NCI-H1417 (cell line): ENCODE measurements around the gene CCDC178.
"Not testable (repeated sequence)": the region's sequence is repeated elsewhere in the genome, so short reads cannot be mapped to it uniquely, and the experiment has no call there.

Experiments used
- DNase-seq, 3 experiments: peaks; one replicate each; lab custom pipeline; 2025; lab: John Stamatoyannopoulos, UW

The CCDC178 gene

DNA sequence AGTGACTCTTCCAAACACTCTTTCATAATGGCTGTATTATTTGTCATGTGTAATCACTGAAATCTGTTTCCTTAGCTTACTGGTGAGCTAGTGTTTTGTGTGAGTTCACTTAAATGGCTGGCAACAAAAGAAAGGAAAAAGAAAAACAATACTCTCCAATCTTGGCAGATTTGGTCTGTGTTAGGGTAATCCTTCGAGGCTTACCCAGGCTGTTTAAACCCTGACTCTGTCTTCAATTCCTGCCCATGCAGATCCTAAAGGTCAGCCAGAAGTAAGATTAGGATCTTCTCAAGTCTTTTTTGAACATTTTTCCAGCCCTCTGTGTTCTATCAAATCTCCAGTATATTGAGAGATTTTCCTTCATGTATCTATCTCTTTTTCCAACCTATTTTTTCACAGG lies 85.3 kb downstream of the CCDC178 start:
- DNase-seq: no peak

DNA sequence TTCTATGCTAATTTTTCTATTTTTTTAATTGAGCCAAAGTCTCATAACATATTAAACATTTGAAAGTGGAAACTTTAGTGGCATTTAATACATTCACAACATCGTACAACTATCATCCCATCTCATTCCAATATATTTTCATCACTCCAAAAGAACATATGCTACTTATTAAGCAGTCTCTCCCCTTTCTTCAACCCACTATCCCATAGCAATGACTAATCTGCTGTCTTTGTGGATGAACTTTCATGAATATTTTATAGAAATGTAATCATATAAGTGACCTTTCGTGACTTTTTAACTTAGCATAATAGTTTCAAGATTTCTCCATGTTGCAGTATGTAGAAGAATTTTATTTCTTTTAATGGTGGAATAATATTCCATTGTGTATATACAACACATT lies 90.3 kb downstream of the CCDC178 start:
- no peak for DNase-seq

DNA sequence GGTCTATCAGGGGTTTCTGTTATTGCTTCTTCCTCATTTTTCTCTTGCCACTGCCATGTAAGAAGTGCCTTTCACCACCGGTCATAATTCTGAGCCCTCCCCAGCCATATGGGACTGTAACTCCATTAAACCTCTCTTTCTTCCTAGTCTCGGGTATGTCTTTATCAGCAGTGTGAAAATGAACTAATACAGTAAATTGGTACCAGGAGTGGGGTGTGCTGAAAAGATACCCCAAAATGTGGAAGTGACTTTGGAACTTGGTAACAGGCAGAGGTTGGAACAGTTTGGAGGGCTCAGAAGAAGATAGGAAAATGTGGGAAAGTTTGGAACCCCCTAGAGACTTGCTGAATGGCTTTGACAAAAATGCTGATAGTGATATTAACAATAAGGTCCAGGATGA lies 100.8 kb downstream of the CCDC178 start:
- not testable (repeated sequence) for DNase-seq

DNA sequence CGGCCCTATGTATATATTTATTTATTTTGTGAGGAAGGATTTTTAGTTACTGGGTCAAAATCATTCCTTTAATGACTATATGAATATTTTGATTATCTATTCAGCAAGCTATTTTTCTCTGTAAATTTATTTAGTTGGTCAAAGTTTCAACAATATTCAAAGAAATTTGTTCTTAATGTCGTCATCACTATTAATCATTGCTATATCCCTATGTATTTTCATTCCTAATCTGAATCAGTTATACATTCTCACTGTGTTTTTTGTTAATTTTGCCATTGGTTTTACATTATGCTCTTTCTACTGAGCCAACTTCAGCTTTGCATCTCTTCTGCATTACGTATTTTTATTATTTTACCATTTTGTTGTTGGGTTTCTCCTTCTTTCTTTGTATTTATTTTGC lies 105.7 kb downstream of the CCDC178 start:
- no peak for DNase-seq

DNA sequence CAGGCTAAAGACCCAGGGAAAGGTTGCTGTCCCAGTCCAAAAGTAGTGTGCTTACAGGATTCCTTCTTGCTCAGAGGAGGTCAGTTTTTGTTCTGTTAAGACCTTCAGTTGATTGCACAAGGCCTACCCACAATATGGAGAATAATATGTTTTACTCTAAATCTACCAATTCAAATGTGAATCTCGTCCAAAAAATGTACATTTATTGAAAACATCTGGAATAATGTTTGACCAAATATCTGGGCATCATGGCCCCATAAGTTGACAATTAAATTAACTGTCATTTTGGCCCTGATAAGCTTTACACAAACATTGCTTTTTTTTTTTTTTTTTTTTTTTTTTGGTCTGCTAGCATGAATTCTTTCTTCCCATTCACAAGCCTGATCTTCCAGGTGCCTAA lies 109.8 kb downstream of the CCDC178 start:
- no peak for DNase-seq

DNA sequence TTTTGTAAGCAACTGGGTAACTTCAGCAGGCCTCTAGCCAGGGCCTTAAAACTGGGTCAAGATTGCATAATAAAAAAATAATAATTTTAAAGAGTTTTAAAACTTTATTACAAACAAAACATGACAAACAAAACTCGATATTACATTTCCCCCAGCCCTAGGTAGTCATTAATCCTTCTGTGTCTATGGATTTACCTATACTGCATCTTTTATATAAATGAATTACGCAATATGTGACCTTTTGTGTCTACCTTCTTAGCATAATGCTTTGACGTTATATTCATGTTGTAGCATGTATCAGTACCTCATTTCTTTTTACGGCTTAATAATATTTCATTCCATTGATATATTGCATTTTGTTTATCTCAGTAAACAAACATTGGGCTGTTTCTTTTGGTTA lies 113.5 kb downstream of the CCDC178 start:
- DNase-seq: no peak

DNA sequence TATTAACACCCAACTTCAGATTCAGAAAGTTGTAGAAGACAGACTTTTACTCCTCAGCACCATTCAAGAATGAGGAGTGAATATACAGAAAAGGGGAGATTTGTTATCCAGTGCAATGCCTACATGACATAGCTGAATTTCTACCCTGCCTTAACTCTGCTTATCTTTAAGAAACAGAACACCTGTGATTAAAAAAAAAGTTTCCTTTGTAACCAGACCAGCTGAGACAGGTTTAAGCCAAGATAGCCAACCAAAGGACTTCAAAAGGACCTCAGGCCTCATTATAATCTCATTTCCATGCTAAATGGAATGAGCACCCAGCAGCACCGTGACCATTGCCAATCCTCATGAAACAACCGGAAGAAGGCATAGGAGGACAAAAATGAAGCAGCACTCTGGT lies 122.9 kb downstream of the CCDC178 start:
- DNase-seq: no peak

DNA sequence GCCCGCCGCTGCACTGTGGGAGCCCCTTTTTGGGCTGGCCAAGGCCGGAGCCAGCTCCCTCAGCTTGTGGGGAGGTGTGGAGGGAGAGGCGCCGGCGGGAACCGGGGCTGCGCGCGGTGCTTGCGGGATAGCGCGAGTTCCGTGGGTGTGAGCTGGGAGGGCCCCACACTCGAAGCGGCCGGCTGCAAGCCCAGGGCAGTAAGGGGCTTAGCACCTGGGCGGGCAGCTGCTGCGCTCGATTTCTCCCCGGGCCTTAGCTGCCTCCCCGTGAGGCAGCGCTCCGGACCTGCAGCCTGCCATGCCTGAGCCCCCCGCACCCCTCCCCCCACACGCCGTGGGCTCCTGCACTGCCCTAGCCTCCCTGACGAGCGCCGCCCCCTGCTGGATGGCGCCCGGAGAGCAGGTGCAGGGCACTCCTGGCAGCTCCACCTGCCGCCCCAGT lies 124.4 kb downstream of the CCDC178 start:
- DNase-seq: no peak

DNA sequence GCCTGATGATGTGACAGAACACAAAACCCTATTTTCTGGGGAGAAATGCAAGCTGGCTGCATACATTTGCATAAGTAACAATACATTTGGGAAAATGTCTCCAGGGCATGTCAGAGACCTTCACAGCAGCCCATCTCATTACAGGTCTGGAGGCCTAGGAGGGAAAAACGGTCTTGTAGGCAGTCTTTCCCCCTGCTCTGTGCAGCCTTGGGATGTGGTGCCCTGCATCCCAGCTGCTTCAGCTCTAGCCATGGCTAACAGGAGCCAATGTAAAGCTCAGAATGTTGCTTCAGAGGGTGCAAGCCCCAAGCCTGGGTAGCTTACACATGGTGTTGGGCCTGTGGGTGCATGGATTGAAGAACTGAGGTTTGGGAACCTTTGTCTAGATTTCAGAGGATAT lies 133.0 kb downstream of the CCDC178 start:
- DNase-seq: no peak

DNA sequence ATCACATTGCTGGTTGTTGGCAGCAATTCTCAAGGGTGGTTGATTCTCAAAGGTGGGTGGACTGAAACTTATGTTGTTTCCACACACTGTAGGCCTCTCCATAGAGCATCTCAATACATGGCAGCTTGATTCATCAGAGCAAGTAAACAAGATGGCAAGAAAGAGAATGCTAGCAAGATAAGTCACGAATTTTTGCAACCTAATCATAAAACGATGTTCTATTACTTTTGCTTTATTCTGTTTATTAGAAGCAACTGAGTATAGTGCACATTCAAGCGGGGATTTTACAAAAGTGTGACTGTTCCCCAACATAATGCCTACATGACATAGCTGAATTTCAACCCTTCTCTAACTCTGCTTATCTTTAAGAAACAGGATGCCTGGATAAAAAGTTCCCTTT lies 136.2 kb downstream of the CCDC178 start:
- DNase-seq: no peak

DNA sequence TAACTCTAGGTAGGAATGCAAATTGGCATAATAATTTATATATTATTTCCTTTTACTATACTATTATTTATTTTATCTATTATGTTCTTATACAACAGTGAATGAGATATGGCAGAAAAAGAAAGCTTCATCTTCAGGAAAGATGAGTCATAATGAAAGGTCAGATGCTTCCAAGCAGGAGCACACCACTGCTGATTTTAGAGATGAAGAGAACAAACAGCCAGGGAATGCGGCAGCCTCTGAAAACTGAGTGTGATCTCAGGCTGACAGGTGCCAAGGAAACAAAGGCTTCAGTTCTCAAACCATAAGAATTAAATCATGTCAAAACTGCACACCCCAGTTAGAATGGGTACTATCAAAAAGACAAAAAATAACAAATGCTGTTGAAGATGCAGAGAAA lies 149.0 kb downstream of the CCDC178 start:
- peak in 1 of 3 experiments; percentile 30 for DNase-seq

DNA sequence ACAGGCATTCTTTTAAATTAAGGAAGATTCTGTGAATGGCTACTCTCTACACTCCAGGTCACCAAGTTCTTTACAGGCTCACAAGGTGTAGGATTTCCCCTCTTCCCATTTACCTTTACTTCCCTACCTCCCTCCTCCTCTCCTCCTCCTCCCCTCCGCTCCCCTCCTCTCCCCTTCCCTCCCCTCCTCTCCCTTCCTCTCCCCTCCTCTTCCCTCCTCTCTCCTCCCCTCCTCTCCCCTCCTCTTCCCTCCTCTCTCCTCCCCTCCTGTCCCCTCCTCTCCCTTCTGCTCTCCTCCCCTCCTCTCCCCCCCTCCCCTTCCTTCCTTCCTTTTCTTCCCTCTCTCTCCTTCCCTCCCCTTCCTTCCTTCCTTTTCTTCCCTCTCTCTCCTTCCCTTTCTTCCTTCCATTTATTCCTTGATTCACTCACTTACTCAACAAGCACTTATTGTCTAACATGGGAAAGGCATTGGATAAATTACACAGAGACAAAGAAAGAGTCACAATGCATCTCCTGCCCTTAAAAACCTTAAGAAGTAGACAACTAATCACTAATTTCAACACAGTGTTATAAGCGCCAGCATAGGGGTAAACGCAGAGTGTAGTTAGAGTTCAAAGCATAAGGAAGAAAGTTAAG lies 152.3 kb downstream of the CCDC178 start:
- DNase-seq: no peak

DNA sequence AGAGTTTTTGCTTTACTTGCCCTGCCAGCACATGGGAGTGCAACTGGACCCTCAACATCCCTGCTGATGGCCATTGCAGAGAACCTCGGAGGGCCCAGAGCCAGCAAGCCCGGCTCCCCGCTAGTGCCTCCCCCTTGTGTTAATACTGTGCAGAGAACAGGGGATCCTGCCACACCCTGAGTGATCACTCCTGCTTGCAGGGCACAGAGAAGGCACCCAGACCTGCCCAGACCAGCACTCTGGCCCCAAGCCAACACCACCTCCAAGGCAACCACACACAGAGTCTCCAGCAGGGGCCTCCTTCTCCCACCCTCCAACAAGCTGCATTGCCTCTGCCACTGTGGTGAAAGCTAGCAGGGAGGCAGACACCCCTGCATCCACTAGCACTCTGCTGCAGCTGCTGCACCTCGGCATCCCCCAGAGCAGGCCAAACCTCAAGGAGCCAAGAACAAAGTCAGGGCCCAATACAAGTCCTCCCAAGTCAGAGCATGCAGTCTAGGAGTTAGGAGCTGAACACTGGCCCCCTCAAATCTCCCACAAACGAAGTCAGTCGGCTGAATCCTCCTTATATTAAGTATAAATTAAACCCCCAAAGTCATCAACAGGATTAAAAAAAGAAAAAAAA lies 157.7 kb downstream of the CCDC178 start:
- no peak for DNase-seq

DNA sequence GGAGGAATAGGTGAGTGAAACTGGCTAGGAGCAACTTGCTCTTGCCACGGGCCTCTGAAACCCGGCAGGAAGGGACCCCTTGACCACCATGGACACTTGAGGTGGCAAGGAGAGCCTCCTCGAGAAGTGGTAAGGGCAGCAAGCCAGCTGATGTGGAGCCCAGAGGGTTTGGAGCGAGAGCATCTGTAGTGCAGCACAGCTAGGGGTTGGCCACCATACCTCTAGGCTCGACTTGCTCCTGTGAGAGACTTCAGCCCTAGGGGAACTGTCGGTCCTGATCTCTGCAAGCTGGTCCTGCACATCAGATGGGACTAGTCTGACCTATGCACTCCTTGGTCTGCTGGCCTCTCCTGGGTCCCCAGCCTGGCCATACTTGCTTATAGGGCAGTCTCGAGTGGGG lies 158.4 kb downstream of the CCDC178 start:
- no peak for DNase-seq

DNA sequence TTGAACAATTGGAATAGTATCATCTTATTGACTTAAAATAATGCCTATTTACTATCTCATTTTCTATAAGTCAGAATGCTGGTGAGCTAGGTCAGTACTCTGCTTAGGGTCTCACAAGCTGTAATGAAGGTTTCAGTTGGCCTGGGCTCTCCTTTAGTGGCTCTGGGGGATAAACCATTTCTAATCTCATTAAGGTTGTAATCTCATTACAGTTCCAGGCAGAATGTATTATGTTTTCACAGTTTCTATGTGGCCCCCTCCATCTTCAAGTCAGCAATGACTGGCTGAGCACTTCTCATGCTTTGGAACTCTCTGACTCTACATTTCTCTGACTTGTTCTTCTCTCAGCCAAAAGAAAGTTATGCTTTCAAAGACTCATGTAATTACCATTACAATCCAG lies 163.1 kb downstream of the CCDC178 start:
- no peak for DNase-seq

DNA sequence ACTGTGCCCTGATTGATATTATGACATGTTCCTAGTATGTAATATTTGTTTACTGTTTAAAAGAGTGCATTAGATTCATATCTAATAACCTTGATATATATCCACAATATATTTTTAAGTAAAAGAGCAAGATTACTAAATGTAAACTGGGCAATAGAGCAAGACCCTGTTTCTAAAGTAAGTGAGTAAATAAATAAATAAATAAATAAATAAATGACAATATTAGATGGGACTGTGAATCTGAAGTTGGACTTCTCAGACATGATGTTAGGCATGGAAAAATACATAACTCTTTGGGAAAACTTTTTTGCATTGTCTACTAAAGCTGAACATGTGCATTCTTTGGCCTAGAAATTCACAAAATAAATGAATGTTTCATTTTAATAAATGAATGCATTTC lies 164.7 kb downstream of the CCDC178 start:
- no peak for DNase-seq

DNA sequence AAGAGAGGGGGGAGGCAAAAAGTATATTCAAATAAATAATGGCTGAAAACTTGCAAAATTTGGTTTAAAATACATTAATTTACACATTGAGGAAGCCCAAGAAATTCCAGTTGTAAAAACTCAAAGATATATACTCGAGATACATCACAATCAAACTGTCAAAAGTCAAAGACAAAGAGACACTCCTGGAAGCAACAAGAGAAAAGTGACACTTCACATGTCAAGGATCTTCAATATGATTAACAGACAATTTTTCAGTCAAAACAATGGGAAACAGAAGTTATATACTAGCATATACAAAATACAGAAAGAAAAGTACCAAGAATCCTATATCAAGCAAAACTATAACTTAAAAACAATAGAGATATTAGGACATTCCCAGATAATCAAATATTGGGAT lies 170.2 kb downstream of the CCDC178 start:
- no peak for DNase-seq

DNA sequence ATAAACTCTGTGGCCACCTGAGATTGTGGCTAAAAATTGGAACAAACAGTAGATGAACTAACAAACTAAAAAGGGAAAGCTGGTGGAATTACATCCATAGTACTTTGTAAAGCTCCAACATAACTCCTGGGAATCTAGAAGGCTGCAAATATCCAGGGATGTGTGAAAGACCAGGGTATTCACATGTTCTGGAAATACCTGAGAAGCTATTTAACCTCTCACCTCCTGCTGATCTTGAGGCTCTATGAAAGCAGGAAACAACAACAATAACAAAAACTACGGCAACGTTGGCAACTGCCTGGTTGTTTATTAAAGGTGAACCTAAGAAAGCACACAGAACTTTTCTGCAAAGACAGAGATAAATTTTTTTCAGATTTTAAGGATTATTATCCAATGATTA lies 171.3 kb downstream of the CCDC178 start:
- DNase-seq: no peak

DNA sequence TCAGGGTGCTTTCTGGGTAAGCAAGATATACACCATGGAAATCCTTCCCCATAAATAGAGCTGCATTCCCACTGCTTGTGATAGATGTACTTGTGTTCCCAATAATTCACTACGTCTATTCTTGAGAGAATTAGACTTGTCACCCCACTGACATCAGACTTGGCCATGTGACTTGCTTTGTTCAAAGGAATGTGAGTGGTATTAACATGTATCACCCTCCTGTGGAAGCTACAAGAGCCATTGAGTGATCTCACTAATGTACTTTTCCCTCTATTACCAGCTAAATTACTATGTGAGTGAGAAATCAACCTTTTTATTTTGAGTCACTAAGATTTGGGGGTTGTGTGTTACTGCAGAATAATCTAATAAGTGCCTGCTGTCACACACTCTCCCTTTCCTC lies 176.0 kb downstream of the CCDC178 start:
- DNase-seq: no peak

DNA sequence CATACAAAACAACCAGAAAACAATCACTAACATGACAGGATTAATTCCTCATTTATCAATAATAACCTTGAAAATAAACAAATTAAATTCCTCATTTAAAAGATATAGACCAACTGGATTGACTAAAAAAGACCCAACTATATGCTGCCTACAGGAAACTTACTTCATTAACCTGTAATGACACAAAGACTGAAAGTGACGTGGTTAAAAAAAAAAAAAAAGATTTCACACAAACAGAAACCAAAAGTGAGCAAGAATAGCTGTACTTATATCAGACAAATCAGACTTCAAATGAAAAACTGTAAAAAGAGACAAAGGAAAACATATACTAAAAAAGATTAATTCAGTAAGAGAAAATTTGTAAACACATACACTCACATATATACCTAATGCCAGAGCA lies 201.2 kb downstream of the CCDC178 start:
- DNase-seq: no peak

DNA sequence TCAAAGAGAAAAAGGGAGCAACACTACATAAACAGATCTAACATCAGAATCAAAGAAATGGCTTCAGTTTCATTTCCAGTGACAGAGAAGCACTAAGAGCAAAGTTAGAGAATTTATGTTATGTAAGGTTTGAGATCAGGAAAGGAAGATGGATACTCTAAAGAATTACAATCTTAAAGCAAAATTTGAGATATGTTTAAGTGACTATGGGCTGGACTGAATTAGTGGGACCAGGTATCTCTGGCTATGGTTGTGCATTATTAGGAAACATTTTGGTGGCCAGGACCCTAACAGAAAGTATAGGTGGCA lies 208.2 kb downstream of the CCDC178 start:
- DNase-seq: no peak

DNA sequence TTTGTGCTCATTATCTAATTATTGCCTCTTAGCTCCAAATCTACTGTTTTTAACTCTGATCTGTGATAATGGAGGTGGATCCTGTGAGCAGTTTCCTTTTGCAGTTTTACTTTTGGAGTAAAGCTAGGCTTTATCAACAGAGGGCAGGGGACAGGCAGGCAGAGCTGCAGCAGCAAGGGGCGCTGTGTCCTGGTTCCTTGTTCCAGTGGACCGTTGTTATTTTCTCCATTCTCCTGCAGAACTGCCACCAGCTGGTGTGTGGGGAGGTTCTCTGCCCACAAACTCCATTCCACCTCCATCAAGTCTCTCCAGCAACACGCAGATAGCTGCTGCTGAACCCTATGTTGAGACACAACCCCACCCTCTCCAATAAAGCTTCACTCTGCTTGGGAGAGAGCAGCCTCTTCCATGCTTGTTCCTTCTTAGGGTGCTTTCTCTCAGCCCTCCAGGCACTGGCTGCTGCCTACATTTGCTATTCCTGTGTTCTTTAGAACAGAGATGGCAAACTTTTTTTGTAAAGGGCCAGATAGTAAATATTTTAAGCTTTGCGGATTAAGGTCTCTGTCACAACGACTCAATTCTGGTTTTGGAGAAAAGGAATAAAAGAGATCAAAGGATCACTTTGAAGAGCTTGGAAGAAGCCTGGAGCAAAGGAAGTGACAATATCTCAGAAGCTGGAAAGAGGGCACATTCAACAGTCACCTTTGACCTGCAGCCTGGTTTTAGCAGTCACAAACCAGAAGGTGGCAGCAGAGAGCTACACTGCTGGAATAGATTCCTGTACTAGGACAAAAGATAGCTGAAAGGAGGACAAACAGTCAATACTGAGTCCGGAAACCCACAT lies 208.8 kb downstream of the CCDC178 start:
- DNase-seq: peak; percentile 76 to 96 (median 77)

DNA sequence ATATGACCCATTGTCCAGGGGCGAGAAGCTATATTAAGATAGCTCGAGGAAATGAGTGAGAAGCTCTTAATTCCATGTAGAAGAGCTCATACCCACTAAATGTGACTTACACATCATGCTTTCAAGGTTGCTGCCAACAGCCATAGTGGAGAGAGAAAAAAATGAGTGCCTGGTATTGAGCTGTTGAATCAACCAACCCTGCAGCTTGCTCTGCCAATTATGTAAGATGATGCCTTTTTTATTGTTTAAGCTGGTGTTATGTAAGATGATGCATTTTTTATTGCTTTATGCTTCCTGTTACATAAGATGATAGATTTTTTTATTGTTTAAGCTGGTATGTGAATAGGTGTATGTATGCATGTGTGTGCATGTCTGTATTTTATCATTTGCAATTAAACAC lies 228.2 kb downstream of the CCDC178 start:
- DNase-seq: peak in 2 of 3 experiments; percentile 55 to 60
